H1 (cell line): ENCODE data around the gene TBC1D9B. TPM values are rescaled to one million over a fixed set of nuclear protein-coding genes. Genes with fewer than 3 reads are reported as not detected.

Experiments used
- CTCF ChIA-PET: fragments of 300-600 bp; sonication (Branson Sonifier 250); formaldehyde crosslinking; loops from one replicate; lab custom pipeline; 2021; ENCODE audit not compliant: partially characterized antibody; lab: Charles Lee
- POLR2A ChIA-PET: fragments of 300-600 bp; sonication (Branson Sonifier 250); formaldehyde crosslinking; loops from one replicate; lab custom pipeline; 2021; ENCODE audit warnings: inconsistent platforms; ENCODE audit not compliant: partially characterized antibody; lab: Charles Lee
- DNase-seq, 2 experiments: peaks; one replicate each; pipeline versions ENCODE4 v3.0.0 to v3.0.0-alpha.2; 2010 to 2022; ENCODE audit warnings: low spot score in 2 of 2, low read depth in 1 of 2, mixed read lengths in 1 of 2
- FAIRE-seq: peaks from 2 replicates; lab custom pipeline; 2011; peaks lifted over from hg19 to GRCh38; lab: Jason Lieb, UNC
- H2AFZ ChIP-seq: 2 replicates; pipeline ENCODE4 v1.8.1; 2012; ENCODE audit warnings: low read length, inconsistent platforms
- H2AK5ac ChIP-seq: 2 replicates; pipeline ENCODE4 v1.6.1; 2013; ENCODE audit warnings: low read depth, low read length
- H2BK120ac ChIP-seq: replicated peaks from 2 replicates; pipeline ENCODE3; 2013; ENCODE audit warnings: low read depth, low read length, inconsistent platforms
- H2BK12ac ChIP-seq: 2 replicates; pipeline ENCODE4 v1.6.1; 2013; ENCODE audit warnings: low read depth, low read length
- H2BK15ac ChIP-seq: 2 replicates; pipeline ENCODE4 v1.6.1; 2013; ENCODE audit warnings: low read length
- H2BK20ac ChIP-seq: 2 replicates; pipeline ENCODE4 v1.6.1; 2013; ENCODE audit warnings: low read length
- H2BK5ac ChIP-seq: 2 replicates; pipeline ENCODE4 v1.6.1; 2013; ENCODE audit warnings: low read depth, low read length
- H3K14ac ChIP-seq: 2 replicates; pipeline ENCODE4 v1.6.1; 2013; ENCODE audit warnings: inconsistent platforms; ENCODE audit not compliant: insufficient read length
- H3K18ac ChIP-seq: 2 replicates; pipeline ENCODE4 v1.6.1; 2013; ENCODE audit warnings: low read length; ENCODE audit errors: extremely low read depth
- H3K23ac ChIP-seq: 2 replicates; pipeline ENCODE4 v1.6.1; 2013; ENCODE audit warnings: inconsistent platforms; ENCODE audit not compliant: insufficient read length
- H3K23me2 ChIP-seq: 2 replicates; pipeline ENCODE4 v1.6.1; 2013; ENCODE audit warnings: low read depth, low read length
- H3K27ac ChIP-seq: 2 replicates; pipeline ENCODE4 v1.6.1; 2011; ENCODE audit warnings: low read depth, low read length, inconsistent platforms
- H3K27me3 ChIP-seq, 4 experiments: replicated peaks in 1 of 4; 1 replicate in 1 of 4; 2 replicates in 3 of 4; pipeline versions ENCODE4 v1.6.1 to v1.8.1; 2011 to 2013; ENCODE audit warnings: low read length in 3 of 4, mild to moderate bottlenecking in 3 of 4, inconsistent platforms in 2 of 4, mixed read lengths in 2 of 4, moderate library complexity in 1 of 4; ENCODE audit not compliant: control insufficient read depth in 3 of 4, insufficient read depth in 3 of 4; ENCODE audit errors: extremely low read depth in 1 of 4
- H3K36me3 ChIP-seq, 4 experiments: 2 replicates each; pipeline versions ENCODE4 v1.6.1 to v1.8.1; 2011 to 2013; ENCODE audit warnings: mild to moderate bottlenecking in 4 of 4, low read length in 3 of 4, moderate library complexity in 2 of 4, control low read depth in 1 of 4, inconsistent platforms in 1 of 4; ENCODE audit not compliant: insufficient read depth in 4 of 4, control insufficient read depth in 2 of 4
- H3K4ac ChIP-seq: replicated peaks from 2 replicates; pipeline ENCODE3; 2013; ENCODE audit warnings: low read length, low read depth, mixed read lengths, inconsistent platforms; ENCODE audit not compliant: insufficient read length
- H3K4me1 ChIP-seq, 4 experiments: replicated peaks in 1 of 4; 1 replicate in 1 of 4; 2 replicates in 3 of 4; pipeline versions ENCODE4 v1.6.1 to v1.8.1; 2011 to 2013; ENCODE audit warnings: low read length in 3 of 4, inconsistent platforms in 2 of 4, mixed read lengths in 1 of 4; ENCODE audit not compliant: insufficient read depth in 4 of 4, control insufficient read depth in 3 of 4
- H3K4me2 ChIP-seq, 2 experiments: 2 replicates each; pipeline versions ENCODE4 v1.6.1 to v1.8.1; 2011 to 2013; ENCODE audit warnings: low read depth in 2 of 2, low read length in 2 of 2, control low read depth in 1 of 2, inconsistent platforms in 1 of 2, mild to moderate bottlenecking in 1 of 2; ENCODE audit not compliant: insufficient read depth in 1 of 2
- H3K4me3 ChIP-seq, 4 experiments: fragments of 200-600, 300-600 bp in 1 of 4; sonication (generic), shearing (Covaris generic), sonication (Bioruptor Twin) in 1 of 4; 2 replicates each; pipeline versions ENCODE4 v1.5.1 to v1.8.1; 2011 to 2016; ENCODE audit warnings: low read length in 4 of 4, low read depth in 3 of 4, control low read depth in 2 of 4, inconsistent platforms in 2 of 4, mild to moderate bottlenecking in 2 of 4, mixed read lengths in 1 of 4, moderate library complexity in 1 of 4; ENCODE audit not compliant: insufficient read depth in 2 of 4; ENCODE audit errors: extremely low read depth in 1 of 4
- H3K56ac ChIP-seq: replicated peaks from 2 replicates; pipeline ENCODE3; 2013; ENCODE audit warnings: low read depth, mild to moderate bottlenecking, mixed read lengths, low read length, inconsistent platforms; ENCODE audit not compliant: insufficient read length
- H3K79me1 ChIP-seq: 2 replicates; pipeline ENCODE4 v1.6.1; 2013; ENCODE audit warnings: low read depth, low read length, control low read depth
- H3K79me2 ChIP-seq, 2 experiments: 2 replicates each; pipeline versions ENCODE4 v1.6.1 to v1.8.1; 2012 to 2013; ENCODE audit warnings: low read length in 2 of 2, mild to moderate bottlenecking in 2 of 2, inconsistent platforms in 1 of 2; ENCODE audit not compliant: insufficient read depth in 2 of 2, control insufficient read depth in 1 of 2
- H3K9ac ChIP-seq, 4 experiments: replicated peaks in 1 of 4; 1 replicate in 1 of 4; 2 replicates in 3 of 4; pipeline versions ENCODE4 v1.6.1 to v1.8.1; 2011 to 2013; ENCODE audit warnings: low read depth in 3 of 4, low read length in 3 of 4, control low read depth in 2 of 4, mild to moderate bottlenecking in 2 of 4, moderate library complexity in 2 of 4, inconsistent platforms in 1 of 4; ENCODE audit errors: extremely low read depth in 1 of 4
- H3K9me3 ChIP-seq, 2 experiments: 2 replicates each; pipeline versions ENCODE4 v1.6.1 to v1.8.1; 2012 to 2013; ENCODE audit warnings: mild to moderate bottlenecking in 2 of 2, moderate library complexity in 2 of 2, control low read depth in 1 of 2, inconsistent platforms in 1 of 2, low read depth in 1 of 2, low read length in 1 of 2, mixed read lengths in 1 of 2; ENCODE audit not compliant: insufficient read depth in 2 of 2
- H4K20me1 ChIP-seq, 2 experiments: replicated peaks in 1 of 2; 2 replicates each; pipeline versions ENCODE3 to v1.8.1; 2011 to 2013; ENCODE audit warnings: inconsistent platforms in 2 of 2, low read length in 2 of 2, mild to moderate bottlenecking in 1 of 2; ENCODE audit not compliant: insufficient read depth in 2 of 2, control insufficient read depth in 1 of 2
- H4K5ac ChIP-seq: 2 replicates; pipeline ENCODE4 v1.6.1; 2013; ENCODE audit warnings: low read length, low read depth, mixed read lengths, inconsistent platforms; ENCODE audit not compliant: insufficient read length
- H4K8ac ChIP-seq: 2 replicates; pipeline ENCODE4 v1.8.0; 2013; ENCODE audit warnings: mild to moderate bottlenecking, moderate library complexity, low read length, inconsistent platforms; ENCODE audit not compliant: insufficient read depth; ENCODE audit errors: extremely low read depth
- H4K91ac ChIP-seq: replicated peaks from 2 replicates; pipeline ENCODE3; 2013; ENCODE audit warnings: low read length, mixed read lengths, inconsistent platforms; ENCODE audit not compliant: insufficient read length
- BACH1 ChIP-seq: IDR thresholded peaks from 2 replicates; pipeline ENCODE4 v1.6.1; 2012; ENCODE audit warnings: low read length, improper control_type of control experiment
- POLR2A ChIP-seq, 2 experiments: IDR thresholded peaks; 1 replicate in 1 of 2; 2 replicates in 1 of 2; pipeline ENCODE4 v1.6.1; 2011; ENCODE audit warnings: low read depth in 2 of 2, low read length in 2 of 2, mild to moderate bottlenecking in 2 of 2; ENCODE audit errors: control extremely low read depth in 1 of 2
- RAD21 ChIP-seq, 2 experiments: IDR thresholded peaks in 1 of 2; conservative IDR thresholded peaks in 1 of 2; 2 replicates each; pipeline ENCODE4 v1.6.1; 2011; ENCODE audit warnings: low read depth in 2 of 2, low read length in 2 of 2, improper control_type of control experiment in 1 of 2, inconsistent platforms in 1 of 2, mild to moderate bottlenecking in 1 of 2, moderate library complexity in 1 of 2
- ZNF274 ChIP-seq: IDR thresholded peaks from 2 replicates; pipeline ENCODE4 v1.7.0; 2012; ENCODE audit warnings: low read length, borderline replicate concordance; ENCODE audit errors: extremely low read depth
- WGBS, 2 experiments: shearing (Covaris generic) in 1 of 2; methylation state at CpG; one replicate each; pipeline versions ENCODE4 v1.1.6 to v1.1.7; 2013 to 2015; ENCODE audit warnings: low lambda C conversion rate in 2 of 2, mixed read lengths in 2 of 2, inconsistent platforms in 1 of 2, low coverage in 1 of 2, missing lambda C conversion rate in 1 of 2; ENCODE audit not compliant: insufficient replicate concordance in 2 of 2, insufficient coverage in 1 of 2, insufficient read length in 1 of 2; ENCODE audit errors: extremely low coverage in 1 of 2, missing lambda C conversion rate in 1 of 2; 5-methylcytosine and 5-hydroxymethylcytosine counted together
- polyA plus RNA-seq, 7 experiments: library from polyadenylated mRNA; depleted of rRNA in 3 of 7; stranded (reverse) in 5 of 7; unstranded in 2 of 7; fragments of >200 nt in 5 of 7; fragments of 200-250 nt in 2 of 7; gene quantifications; 1 replicate in 5 of 7; 2 replicates in 1 of 7; 4 replicates in 1 of 7; pipeline versions ENCODE4 v1.2.1 to v1.2.3, GENCODE V29; 2011 to 2013; ENCODE audit warnings: missing spikeins in 2 of 7, mixed read lengths in 2 of 7
- total RNA-seq: library from RNA; stranded (reverse); fragmentation: NEBNext Ultra II Directional; extraction: Animal tissue kit (Norgen Biotek cat#: 25700); gene quantifications from 2 replicates; pipeline ENCODE4 v1.2.1, GENCODE V29; 2021
- TF ChIP-seq, protein P1 (sequence below), 3 experiments: IDR thresholded peaks; 1 replicate in 2 of 3; 2 replicates in 1 of 3; pipeline versions ENCODE4 v1.5.1 to v1.6.1; 2011; ENCODE audit warnings: low read length in 3 of 3, mild to moderate bottlenecking in 3 of 3, inconsistent platforms in 2 of 3, low read depth in 1 of 3, moderate library complexity in 1 of 3; ENCODE audit not compliant: insufficient read depth in 1 of 3; ENCODE audit errors: control extremely low read depth in 1 of 3

Gene TBC1D9B
- total and polyA plus RNA-seq, 2 of the 8 experiments (the other 6 are each of a cell fraction or from before 2014, with no cell fraction given) = 33.6 to 57.1 TPM

DNA sequence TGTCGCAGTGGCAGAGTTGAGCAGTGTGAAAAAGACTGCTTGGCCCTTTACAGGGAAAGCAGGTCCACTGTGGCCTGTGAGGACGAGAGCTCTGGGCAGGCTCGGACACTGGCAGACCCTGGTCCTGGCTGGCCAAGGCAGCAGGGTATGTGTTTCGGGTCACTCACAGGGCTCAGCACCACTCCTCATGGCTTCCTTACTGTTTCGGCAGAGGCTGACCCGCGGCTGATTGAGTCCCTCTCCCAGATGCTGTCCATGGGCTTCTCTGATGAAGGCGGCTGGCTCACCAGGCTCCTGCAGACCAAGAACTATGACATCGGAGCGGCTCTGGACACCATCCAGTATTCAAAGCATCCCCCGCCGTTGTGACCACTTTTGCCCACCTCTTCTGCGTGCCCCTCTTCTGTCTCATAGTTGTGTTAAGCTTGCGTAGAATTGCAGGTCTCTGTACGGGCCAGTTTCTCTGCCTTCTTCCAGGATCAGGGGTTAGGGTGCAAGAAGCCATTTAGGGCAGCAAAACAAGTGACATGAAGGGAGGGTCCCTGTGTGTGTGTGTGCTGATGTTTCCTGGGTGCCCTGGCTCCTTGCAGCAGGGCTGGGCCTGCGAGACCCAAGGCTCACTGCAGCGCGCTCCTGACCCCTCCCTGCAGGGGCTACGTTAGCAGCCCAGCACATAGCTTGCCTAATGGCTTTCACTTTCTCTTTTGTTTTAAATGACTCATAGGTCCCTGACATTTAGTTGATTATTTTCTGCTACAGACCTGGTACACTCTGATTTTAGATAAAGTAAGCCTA, 71.3 kb downstream of the TBC1D9B start:
- no peak for DNase-seq
- WGBS, 2 experiments = 90% methylated on average over 19 of the region's 19 CpGs; no CpG with 5 or more reads in 1 of the 2 experiments

More for the DNA sequence above, 71.3 kb downstream of the TBC1D9B start:
- no peaks in the 10 kb centered on the region for H3K23me2 ChIP-seq
- no peak overlapping the region for H3K4me2 ChIP-seq
- H3K4me1 ChIP-seq = no peaks in the 10 kb centered on the region
- H4K91ac ChIP-seq = no peak overlapping the region
- no peak overlapping the region for H2BK20ac ChIP-seq
- H4K5ac ChIP-seq = no peak overlapping the region
- H2AFZ ChIP-seq = no peak overlapping the region
- H2BK12ac ChIP-seq = no peak overlapping the region
- no peaks in the 10 kb centered on the region for H3K27me3 ChIP-seq
- no peak overlapping the region for H3K9ac ChIP-seq
- H2BK5ac ChIP-seq = no peak overlapping the region
- no peaks in the 10 kb centered on the region; a peak in 1 of 4 replicates for H3K9me3 ChIP-seq
- no peaks in the 10 kb centered on the region for H3K79me2 ChIP-seq
- H4K8ac ChIP-seq = peak overlapping the region; percentile 83; the same call in 1 of the 2 replicates
- H2AK5ac ChIP-seq = no peak overlapping the region
- no peak overlapping the region for H2BK15ac ChIP-seq
- H3K36me3 ChIP-seq = peaks cover 31 to 76% (median 57%) of the 10 kb centered on the region in 4 experiments
- peaks cover 8 to 10% of the 10 kb centered on the region in 2 experiments for H4K20me1 ChIP-seq
- H3K56ac ChIP-seq = no peak overlapping the region
- H3K27ac ChIP-seq = no peak overlapping the region
- no peak overlapping the region for H3K23ac ChIP-seq
- H2BK120ac ChIP-seq = no peak overlapping the region
- no peak overlapping the region for H3K4ac ChIP-seq
- H3K4me3 ChIP-seq = no peak overlapping the region
- TF ChIP-seq RAD21 (IDR thresholded peaks at IDR 0.05 in 1 of 2, conservative IDR thresholded peaks at IDR 0.05 in 1 of 2; ENCODE audit: low read depth in 2 of 2, low read length in 2 of 2) (peak in 1 of 2 experiments; percentile 14; a peak in 1 of 4 replicates), ZNF274 (no peak), BACH1 (no peak), POLR2A (IDR thresholded peaks at IDR 0.05; ENCODE audit: control extremely low read depth in 1 of 2, low read depth in 2 of 2, low read length in 2 of 2) (peak; percentile 13 to 32; a peak in 1 of 3 replicates)
- TF ChIP-seq, protein P1, sequence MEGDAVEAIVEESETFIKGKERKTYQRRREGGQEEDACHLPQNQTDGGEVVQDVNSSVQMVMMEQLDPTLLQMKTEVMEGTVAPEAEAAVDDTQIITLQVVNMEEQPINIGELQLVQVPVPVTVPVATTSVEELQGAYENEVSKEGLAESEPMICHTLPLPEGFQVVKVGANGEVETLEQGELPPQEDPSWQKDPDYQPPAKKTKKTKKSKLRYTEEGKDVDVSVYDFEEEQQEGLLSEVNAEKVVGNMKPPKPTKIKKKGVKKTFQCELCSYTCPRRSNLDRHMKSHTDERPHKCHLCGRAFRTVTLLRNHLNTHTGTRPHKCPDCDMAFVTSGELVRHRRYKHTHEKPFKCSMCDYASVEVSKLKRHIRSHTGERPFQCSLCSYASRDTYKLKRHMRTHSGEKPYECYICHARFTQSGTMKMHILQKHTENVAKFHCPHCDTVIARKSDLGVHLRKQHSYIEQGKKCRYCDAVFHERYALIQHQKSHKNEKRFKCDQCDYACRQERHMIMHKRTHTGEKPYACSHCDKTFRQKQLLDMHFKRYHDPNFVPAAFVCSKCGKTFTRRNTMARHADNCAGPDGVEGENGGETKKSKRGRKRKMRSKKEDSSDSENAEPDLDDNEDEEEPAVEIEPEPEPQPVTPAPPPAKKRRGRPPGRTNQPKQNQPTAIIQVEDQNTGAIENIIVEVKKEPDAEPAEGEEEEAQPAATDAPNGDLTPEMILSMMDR (IDR thresholded peaks at IDR 0.05; ENCODE audit: control extremely low read depth in 1 of 3, insufficient read depth in 1 of 3, low read depth in 1 of 3, low read length in 3 of 3) = 0 out of 4 replicates have a peak, but pooled peaks of 1 of the 3 experiments have one; percentile 11
- no peak overlapping the region for H3K14ac ChIP-seq
- CTCF ChIA-PET = interaction anchor here (0.9 to 2.3 kb wide), 6 partner anchors 9 to 74 kb away, joined by 3 to 13 read pairs (median 4); no protein-coding TSS in a partner anchor
- H3K18ac ChIP-seq = no peak overlapping the region
- H3K79me1 ChIP-seq = no peaks in the 10 kb centered on the region; the same call in 1 of the 2 replicates
- FAIRE-seq = no peak
- POLR2A ChIA-PET = interaction anchor here (0.9 to 3.8 kb wide), 8 partner anchors 7 to 39 kb away, joined by 3 to 31 read pairs (median 4); no protein-coding TSS in a partner anchor
